Activated CD4-positive, alpha-beta T cell treated with anti-CD3 and anti-CD28 coated beads for 48 hours (primary cell): Measurements from ENCODE around the gene PFKL.
"Not testable (repeated sequence)": the region's sequence is repeated elsewhere in the genome, so short reads cannot be mapped to it uniquely, and the experiment has no call there.

Experiments used
- DNase-seq: peaks from one replicate; pipeline ENCODE4 v3.0.0-alpha.2; 2020

PFKL gene

GRCh38 chr21:44279354-44280260, 20.2 kb upstream of the PFKL start:
- DNase-seq, result no peak

- DNase-seq, result no peak
Measured at GRCh38 chr21:44281801-44282200, 18.1 kb upstream of the PFKL start.

- DNase-seq, result no peak
Measured at GRCh38 chr21:44282370-44282769, 17.5 kb upstream of the PFKL start.

GRCh38 chr21:44283211-44283785, 16.6 kb upstream of the PFKL start:
- not testable (repeated sequence) for DNase-seq

- DNase-seq, result no peak
Measured at GRCh38 chr21:44283948-44284347, 15.9 kb upstream of the PFKL start.

GRCh38 chr21:44285138-44285992, 14.5 kb upstream of the PFKL start, which contains the start of gene AIRE:
Gene AIRE (plus strand): TSS chr21:44285876. CDS start chr21:44286007, 131 bp downstream.
- no peak for DNase-seq

GRCh38 chr21:44286086-44286715, 13.7 kb upstream of the PFKL start:
- no peak for DNase-seq

GRCh38 chr21:44286716-44287632, 12.9 kb upstream of the PFKL start:
- DNase-seq, result no peak

- DNase-seq, result no peak
Measured at GRCh38 chr21:44288251-44289110, 11.4 kb upstream of the PFKL start.

GRCh38 chr21:44289381-44290010, 10.4 kb upstream of the PFKL start:
- no peak for DNase-seq

GRCh38 chr21:44290327-44291077, 9.4 kb upstream of the PFKL start:
- no peak for DNase-seq

GRCh38 chr21:44291078-44291935, 8.5 kb upstream of the PFKL start:
- no peak for DNase-seq

GRCh38 chr21:44291936-44292811, 7.7 kb upstream of the PFKL start:
- no peak for DNase-seq

GRCh38 chr21:44292812-44293195, 7.0 kb upstream of the PFKL start:
- no peak for DNase-seq

GRCh38 chr21:44293551-44294231, 6.2 kb upstream of the PFKL start:
- no peak for DNase-seq

GRCh38 chr21:44294391-44295162, 5.3 kb upstream of the PFKL start:
- no peak for DNase-seq
